SW 1271 (cell line): Measurements from ENCODE around the gene SLAMF1.
"Not testable (repeated sequence)": the region's sequence is repeated elsewhere in the genome, so short reads cannot be mapped to it uniquely, and the experiment has no call there.

ENCODE experiments used
- DNase-seq, 2 experiments: peaks; one replicate each; lab custom pipeline; 2025; lab: John Stamatoyannopoulos, UW

The SLAMF1 gene

DNA sequence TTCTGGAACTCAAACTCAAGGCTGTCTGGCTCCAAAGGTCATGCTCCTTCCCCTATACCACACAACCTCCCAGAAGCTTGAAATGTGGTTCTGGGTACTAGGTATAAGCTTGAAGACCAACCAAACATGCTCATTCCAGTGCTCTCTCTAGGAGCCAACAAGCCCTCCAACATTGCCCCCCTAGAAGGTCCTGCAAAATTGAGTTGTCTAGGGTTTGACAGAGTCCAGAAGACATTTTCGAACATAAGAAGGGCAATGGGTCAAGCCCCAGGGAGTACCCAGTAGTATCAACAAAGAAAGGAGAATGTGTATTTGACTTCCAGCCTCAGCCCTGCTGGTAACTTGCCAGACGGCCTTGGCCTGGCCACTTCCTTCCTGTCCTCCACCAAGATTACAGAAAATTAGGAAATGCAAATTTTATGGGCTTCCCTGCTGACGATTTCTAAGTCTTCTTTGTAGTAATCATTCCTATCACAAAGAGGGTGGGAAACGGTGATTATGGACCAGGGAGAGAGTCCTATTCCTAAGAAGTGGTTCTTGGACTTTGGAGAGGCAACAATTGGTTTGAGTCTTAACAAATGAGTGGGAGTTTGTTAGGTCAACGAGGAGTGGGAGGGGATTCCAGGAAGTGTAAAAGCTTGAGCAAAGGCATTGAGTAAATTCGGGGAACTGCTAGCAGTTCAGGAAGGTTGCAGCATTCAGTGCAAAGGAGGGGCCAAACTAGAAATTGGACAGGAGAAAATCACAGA, 18.7 kb upstream of the SLAMF1 start:
- DNase-seq = no peak

- no peak for DNase-seq
Observed at GRCh38 chr1:160664573-160665051, 17.8 kb upstream of the SLAMF1 start.

DNA sequence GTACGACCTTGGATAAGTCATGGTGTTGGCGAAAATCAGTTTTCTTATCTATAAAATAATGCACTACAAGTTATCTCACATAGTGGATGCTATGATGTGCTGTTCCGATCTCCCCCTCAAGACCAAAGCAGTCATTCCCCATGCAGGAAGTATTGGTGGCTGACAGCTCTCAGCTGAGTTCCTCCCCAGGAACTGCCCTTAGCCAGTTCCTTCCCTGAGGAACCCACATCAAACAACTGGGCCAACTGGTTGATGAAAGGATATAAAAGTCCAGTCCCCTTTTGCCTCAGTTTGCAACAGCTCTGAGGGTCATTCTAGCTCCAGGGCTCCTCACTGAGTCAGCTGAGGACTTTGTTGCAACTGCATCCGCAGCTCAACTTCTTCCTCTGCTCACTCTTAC, 16.1 kb upstream of the SLAMF1 start:
- no peak for DNase-seq

DNA sequence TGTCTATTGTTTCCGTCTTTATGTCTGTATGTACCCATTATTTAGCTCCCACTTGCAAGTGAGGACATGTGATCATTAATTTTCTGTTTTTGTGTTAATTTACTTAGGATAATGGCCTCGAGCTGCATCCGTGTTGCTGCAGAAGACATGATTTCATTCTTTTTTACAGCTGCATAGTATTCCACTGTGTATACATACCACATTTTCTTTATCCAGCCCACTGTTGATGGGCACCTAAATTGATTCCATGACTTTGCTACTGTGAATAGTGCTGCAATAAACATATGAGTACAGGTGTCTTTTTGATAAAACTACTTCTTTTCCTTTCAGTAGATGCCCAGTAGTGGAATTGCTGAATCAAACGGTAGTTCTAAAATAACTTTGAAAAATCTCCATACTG, 12.7 kb upstream of the SLAMF1 start:
- no peak for DNase-seq

- no peak for DNase-seq
Observed at GRCh38 chr1:160658814-160659193, 12.0 kb upstream of the SLAMF1 start.

GRCh38 chr1:160658162-160658813, 11.4 kb upstream of the SLAMF1 start:
- no peak for DNase-seq

GRCh38 chr1:160657250-160657781, 10.5 kb upstream of the SLAMF1 start:
- DNase-seq = no peak

GRCh38 chr1:160656737-160657136, 9.9 kb upstream of the SLAMF1 start:
- DNase-seq = no peak

DNA sequence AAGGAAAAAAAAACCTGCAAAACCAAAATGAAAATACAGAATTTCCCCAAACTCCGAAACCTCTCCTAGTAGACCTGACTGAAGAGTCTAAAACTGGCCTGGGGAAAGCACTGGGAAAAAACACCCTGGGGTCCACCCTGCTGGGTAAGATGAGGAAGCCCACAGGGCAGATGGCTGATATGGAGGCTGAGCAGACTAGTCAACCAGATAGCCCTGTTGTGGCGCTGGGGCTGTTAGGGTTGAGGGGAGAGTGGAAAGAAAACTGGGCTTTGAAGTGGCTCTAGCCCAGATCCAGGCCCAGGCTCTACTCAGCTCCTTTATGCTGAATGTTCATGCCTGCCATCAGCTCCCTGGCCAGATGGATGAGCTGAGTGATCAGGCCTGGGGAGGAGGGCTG, 6.8 kb upstream of the SLAMF1 start:
- DNase-seq = no peak

DNA sequence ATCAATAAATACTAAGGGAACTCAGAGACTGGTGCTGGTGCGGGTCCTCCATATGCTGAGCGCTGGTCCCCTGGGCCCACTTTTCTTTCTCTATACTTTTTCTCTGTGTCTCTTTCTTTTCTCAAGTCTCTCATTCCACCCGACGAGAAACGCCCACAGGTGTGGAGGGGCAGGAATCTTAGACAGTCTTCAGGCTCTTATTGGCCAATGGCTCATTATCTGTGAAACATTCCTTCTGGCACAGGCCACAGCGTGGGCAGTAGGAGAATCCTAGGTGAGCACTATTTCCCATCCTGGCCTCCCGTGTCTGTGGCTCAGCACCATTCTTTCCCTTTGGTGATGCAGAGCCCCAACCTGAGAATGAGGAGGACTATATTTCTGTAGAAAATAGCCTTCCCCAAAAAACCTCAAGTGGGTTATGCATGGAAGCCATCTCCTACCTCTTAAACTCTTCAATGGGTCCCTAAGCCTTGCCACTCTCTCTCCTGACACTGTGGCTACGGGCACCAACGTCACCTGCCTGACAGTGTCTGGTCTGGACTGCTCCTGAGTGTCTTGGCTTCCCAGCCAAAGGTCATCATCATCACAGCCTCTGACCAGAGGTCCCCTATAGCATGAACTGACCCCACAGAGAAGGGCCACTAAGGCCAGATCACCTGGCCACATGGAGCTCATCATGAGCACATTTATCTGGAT, 6.2 kb upstream of the SLAMF1 start:
- DNase-seq = no peak

DNA sequence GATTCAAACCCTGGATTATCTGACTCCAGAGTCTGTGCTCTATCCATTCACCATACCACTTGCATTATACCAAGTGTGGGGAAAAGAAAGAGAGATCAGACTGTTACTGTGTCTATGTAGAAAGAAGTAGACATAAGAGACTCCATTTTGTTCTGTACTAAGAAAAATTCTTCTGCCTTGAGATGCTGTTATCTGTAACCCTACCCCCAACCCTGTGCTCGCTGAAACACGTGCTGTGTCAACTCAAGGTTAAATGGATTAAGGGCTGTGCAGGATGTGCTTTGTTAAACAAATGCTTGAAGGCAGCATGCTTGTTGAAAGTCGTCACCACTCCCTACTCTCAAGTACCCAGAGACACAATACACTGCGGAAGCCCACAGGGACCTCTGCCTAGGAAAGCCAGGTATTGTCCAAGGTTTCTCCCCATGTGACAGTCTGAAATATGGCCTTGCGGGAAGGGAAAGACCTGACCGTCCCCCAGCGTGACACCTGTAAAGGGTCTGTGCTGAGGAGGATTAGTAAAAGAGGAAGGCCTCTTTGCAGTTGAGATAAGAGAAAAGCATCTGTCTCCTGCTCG, 5.3 kb upstream of the SLAMF1 start:
- DNase-seq = not testable (repeated sequence)

- DNase-seq = no peak
Observed at GRCh38 chr1:160651433-160652064, 4.7 kb upstream of the SLAMF1 start.

DNA sequence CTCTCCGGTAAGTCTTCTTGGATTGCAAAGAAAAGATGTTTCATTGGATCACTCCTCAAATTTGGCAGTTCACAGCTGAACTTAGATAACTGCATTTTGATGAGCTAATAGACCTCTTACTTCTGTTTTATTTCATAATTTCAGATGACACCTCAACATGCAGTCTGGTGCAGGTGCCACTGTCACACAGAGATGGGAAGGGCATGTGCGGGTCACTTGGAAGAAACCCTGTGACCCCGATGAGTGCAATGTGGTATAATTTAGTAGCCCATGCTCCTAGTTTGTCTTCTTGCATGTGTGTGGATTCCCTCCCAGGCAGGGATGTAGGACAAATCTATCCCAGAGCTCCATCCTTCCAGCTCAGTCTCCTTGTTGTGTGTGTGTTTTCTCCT, 481 bp upstream of the SLAMF1 start:
- DNase-seq = no peak

- DNase-seq = no peak
Observed at GRCh38 chr1:160646180-160646579, 664 bp downstream of the SLAMF1 start.

GRCh38 chr1:160645386-160646130, 1.3 kb downstream of the SLAMF1 start:
- DNase-seq = no peak

GRCh38 chr1:160644399-160644798, 2.4 kb downstream of the SLAMF1 start:
- no peak for DNase-seq

- no peak for DNase-seq
Observed at GRCh38 chr1:160643138-160643537, 3.7 kb downstream of the SLAMF1 start.

- DNase-seq = no peak
Observed at GRCh38 chr1:160642281-160642644, 4.6 kb downstream of the SLAMF1 start.

- DNase-seq = no peak
Observed at GRCh38 chr1:160641323-160642280, 5.2 kb downstream of the SLAMF1 start.
